ENCODE results near the gene LRP1B.

The LRP1B gene

DNA sequence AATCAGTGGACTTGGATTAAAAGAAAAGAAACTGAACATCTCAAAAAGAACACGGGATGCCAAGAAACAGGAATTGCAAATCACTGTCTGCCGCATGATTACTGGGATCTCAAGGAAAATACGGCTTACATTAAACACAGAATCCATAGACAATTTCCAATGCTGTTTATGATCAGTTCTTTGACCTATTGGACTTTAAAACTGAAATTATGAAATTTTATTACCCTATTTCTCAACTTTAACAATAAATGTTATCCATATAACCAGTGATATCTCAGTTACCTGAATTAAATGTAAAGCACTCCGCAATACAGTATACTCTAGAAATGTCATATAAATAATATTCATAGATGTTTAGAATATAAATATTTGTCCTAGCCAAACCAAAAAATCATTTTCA, 1793.8 kb downstream of the LRP1B start:
- H3K4me1 ChIP-seq (ENCODE audit: insufficient read depth, low read length) = no peaks in the 10 kb centered on the region
- H3K79me2 ChIP-seq (ENCODE audit: insufficient read depth, low read length) = no peaks in the 10 kb centered on the region
- H3K9ac ChIP-seq (ENCODE audit: low read depth, low read length) = no peak overlapping the region
- no peak overlapping the region for H3K4me3 ChIP-seq (ENCODE audit: low read depth in 1 of 2, low read length in 2 of 2)
- no peaks in the 10 kb centered on the region for H3K36me3 ChIP-seq (ENCODE audit: insufficient read depth, low read length)
- DNase-seq = no peak
- no peak overlapping the region for H2AFZ ChIP-seq (ENCODE audit: low read depth, low read length)
- H4K20me1 ChIP-seq (ENCODE audit: insufficient read depth, low read length) = no peaks in the 10 kb centered on the region
- ATAC-seq (ENCODE audit: insufficient read depth, low read depth) = no peak
- H3K4me2 ChIP-seq (ENCODE audit: insufficient read depth, low read length) = no peak overlapping the region
- no peak for TF ChIP-seq EZH2 (IDR thresholded peaks at IDR 0.05; ENCODE audit: borderline replicate concordance, low read depth, low read length, severe bottlenecking)
- TF ChIP-seq, protein P1, sequence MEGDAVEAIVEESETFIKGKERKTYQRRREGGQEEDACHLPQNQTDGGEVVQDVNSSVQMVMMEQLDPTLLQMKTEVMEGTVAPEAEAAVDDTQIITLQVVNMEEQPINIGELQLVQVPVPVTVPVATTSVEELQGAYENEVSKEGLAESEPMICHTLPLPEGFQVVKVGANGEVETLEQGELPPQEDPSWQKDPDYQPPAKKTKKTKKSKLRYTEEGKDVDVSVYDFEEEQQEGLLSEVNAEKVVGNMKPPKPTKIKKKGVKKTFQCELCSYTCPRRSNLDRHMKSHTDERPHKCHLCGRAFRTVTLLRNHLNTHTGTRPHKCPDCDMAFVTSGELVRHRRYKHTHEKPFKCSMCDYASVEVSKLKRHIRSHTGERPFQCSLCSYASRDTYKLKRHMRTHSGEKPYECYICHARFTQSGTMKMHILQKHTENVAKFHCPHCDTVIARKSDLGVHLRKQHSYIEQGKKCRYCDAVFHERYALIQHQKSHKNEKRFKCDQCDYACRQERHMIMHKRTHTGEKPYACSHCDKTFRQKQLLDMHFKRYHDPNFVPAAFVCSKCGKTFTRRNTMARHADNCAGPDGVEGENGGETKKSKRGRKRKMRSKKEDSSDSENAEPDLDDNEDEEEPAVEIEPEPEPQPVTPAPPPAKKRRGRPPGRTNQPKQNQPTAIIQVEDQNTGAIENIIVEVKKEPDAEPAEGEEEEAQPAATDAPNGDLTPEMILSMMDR (IDR thresholded peaks at IDR 0.05; ENCODE audit: borderline replicate concordance, extremely low read depth, low read length, poor library complexity, severe bottlenecking) = no peak
- no peak overlapping the region for H3K27ac ChIP-seq (ENCODE audit: low read length)
- no peaks in the 10 kb centered on the region for H3K27me3 ChIP-seq (ENCODE audit: insufficient read depth, low read length, poor library complexity)
- no peaks in the 10 kb centered on the region for H3K9me3 ChIP-seq (ENCODE audit: insufficient read depth, low read length, severe bottlenecking)

DNA sequence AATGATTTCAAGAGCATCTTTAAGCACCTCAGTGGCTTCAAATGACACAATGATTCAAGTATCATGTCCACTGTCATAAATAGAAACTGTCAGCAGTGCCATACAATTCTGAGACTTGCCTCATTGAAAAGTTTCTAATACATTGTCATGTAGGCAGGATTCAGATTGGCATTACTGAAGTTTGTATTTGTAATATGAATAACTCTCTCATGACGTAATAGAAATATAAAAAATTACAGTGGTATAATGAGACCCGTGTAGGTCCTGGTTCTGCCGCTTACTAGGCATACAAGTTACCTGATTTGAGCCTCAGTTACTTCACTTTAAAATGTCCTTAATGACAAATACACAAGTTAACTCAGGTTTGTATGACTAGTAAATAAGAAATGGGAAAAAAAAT, 1814.5 kb downstream of the LRP1B start:
- no peak for DNase-seq
- Histone ChIP-seq H2AFZ (ENCODE audit: low read depth, low read length) (no peak overlapping the region), H3K27me3 (ENCODE audit: insufficient read depth, low read length, poor library complexity) (no peaks in the 10 kb centered on the region), H3K9me3 (ENCODE audit: insufficient read depth, low read length, severe bottlenecking) (no peaks in the 10 kb centered on the region), H3K79me2 (ENCODE audit: insufficient read depth, low read length) (no peaks in the 10 kb centered on the region), H3K27ac (ENCODE audit: low read length) (no peak overlapping the region), H3K36me3 (ENCODE audit: insufficient read depth, low read length) (no peaks in the 10 kb centered on the region), H3K4me1 (ENCODE audit: insufficient read depth, low read length) (peaks cover 14% of the 10 kb centered on the region), H4K20me1 (ENCODE audit: insufficient read depth, low read length) (no peaks in the 10 kb centered on the region), H3K4me3 (ENCODE audit: low read depth in 1 of 2, low read length in 2 of 2) (no peak overlapping the region), H3K9ac (ENCODE audit: low read depth, low read length) (no peak overlapping the region), H3K4me2 (ENCODE audit: insufficient read depth, low read length) (no peak overlapping the region)
- ATAC-seq (ENCODE audit: insufficient read depth, low read depth) = no peak
- TF ChIP-seq, protein P1 (IDR thresholded peaks at IDR 0.05; ENCODE audit: borderline replicate concordance, extremely low read depth, low read length, poor library complexity, severe bottlenecking) = no peak
- no peak for TF ChIP-seq EZH2 (IDR thresholded peaks at IDR 0.05; ENCODE audit: borderline replicate concordance, low read depth, low read length, severe bottlenecking)

DNA sequence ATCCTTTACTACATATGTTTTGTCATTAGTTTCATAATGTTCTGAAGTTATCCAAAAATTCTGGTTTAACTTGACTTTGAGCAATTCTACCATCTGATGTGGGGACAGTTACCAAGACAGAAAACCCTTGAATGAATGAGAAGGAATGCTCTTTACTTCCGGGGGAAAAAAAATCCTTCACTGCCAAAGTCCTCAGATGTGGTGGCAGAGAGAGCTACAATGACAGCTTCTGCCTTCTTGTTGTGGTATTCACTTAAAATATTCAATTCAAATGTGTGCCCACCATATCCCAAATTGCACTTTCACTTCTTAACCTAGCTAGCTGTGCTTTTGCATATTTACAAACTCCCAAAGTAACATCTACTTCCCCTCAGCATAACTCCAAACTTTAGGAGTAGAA, 1818.9 kb downstream of the LRP1B start:
- no peaks in the 10 kb centered on the region for H3K79me2 ChIP-seq (ENCODE audit: insufficient read depth, low read length)
- H3K27ac ChIP-seq (ENCODE audit: low read length) = peak overlapping the region; percentile 48
- DNase-seq = peak; percentile 72
- no peaks in the 10 kb centered on the region for H3K36me3 ChIP-seq (ENCODE audit: insufficient read depth, low read length)
- H3K4me3 ChIP-seq (ENCODE audit: low read depth in 1 of 2, low read length in 2 of 2) = no peak overlapping the region
- no peaks in the 10 kb centered on the region for H4K20me1 ChIP-seq (ENCODE audit: insufficient read depth, low read length)
- TF ChIP-seq, protein P1 (IDR thresholded peaks at IDR 0.05; ENCODE audit: borderline replicate concordance, extremely low read depth, low read length, poor library complexity, severe bottlenecking) = no peak
- TF ChIP-seq EZH2 (IDR thresholded peaks at IDR 0.05; ENCODE audit: borderline replicate concordance, low read depth, low read length, severe bottlenecking) = no peak
- no peak overlapping the region for H3K9ac ChIP-seq (ENCODE audit: low read depth, low read length)
- ATAC-seq (ENCODE audit: insufficient read depth, low read depth) = peak; percentile 97
- no peaks in the 10 kb centered on the region for H3K27me3 ChIP-seq (ENCODE audit: insufficient read depth, low read length, poor library complexity)
- no peak overlapping the region for H2AFZ ChIP-seq (ENCODE audit: low read depth, low read length)
- H3K4me2 ChIP-seq (ENCODE audit: insufficient read depth, low read length) = peak overlapping the region; percentile 46
- H3K4me1 ChIP-seq (ENCODE audit: insufficient read depth, low read length) = peaks cover 22% of the 10 kb centered on the region
- no peaks in the 10 kb centered on the region for H3K9me3 ChIP-seq (ENCODE audit: insufficient read depth, low read length, severe bottlenecking)

DNA sequence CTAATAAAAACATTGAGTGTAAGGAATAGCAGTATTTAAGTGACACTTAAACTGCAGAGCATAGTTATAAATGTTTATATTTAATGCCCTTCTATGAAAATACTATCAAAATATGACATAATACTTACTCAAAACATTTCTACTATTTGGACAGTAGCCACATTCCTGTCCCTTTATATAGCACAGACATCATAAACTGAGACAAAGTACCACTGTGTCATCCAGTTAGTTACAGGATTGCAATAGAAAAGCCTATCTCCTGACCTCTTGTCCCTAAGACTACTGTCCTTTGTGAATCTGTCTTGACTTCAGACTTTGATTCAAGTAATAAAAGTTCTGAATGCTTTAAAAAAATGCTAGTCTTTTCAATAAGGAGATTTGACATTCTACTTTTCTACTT, 1822.1 kb downstream of the LRP1B start:
- no peaks in the 10 kb centered on the region for H3K9me3 ChIP-seq (ENCODE audit: insufficient read depth, low read length, severe bottlenecking)
- no peaks in the 10 kb centered on the region for H3K27me3 ChIP-seq (ENCODE audit: insufficient read depth, low read length, poor library complexity)
- H2AFZ ChIP-seq (ENCODE audit: low read depth, low read length) = no peak overlapping the region
- H3K79me2 ChIP-seq (ENCODE audit: insufficient read depth, low read length) = no peaks in the 10 kb centered on the region
- no peak overlapping the region for H3K4me2 ChIP-seq (ENCODE audit: insufficient read depth, low read length)
- TF ChIP-seq EZH2 (IDR thresholded peaks at IDR 0.05; ENCODE audit: borderline replicate concordance, low read depth, low read length, severe bottlenecking) = no peak
- TF ChIP-seq, protein P1 (IDR thresholded peaks at IDR 0.05; ENCODE audit: borderline replicate concordance, extremely low read depth, low read length, poor library complexity, severe bottlenecking) = no peak
- H3K9ac ChIP-seq (ENCODE audit: low read depth, low read length) = no peak overlapping the region
- ATAC-seq (ENCODE audit: insufficient read depth, low read depth) (no peak), DNase-seq (no peak)
- no peaks in the 10 kb centered on the region for H3K36me3 ChIP-seq (ENCODE audit: insufficient read depth, low read length)
- no peak overlapping the region for H3K4me3 ChIP-seq (ENCODE audit: low read depth in 1 of 2, low read length in 2 of 2)
- H3K27ac ChIP-seq (ENCODE audit: low read length) = no peak overlapping the region
- H3K4me1 ChIP-seq (ENCODE audit: insufficient read depth, low read length) = peaks cover 22% of the 10 kb centered on the region
- H4K20me1 ChIP-seq (ENCODE audit: insufficient read depth, low read length) = no peaks in the 10 kb centered on the region

Measured in DND-41 (cell line).